Gastroesophageal sphincter (tissue), 4 donors: ENCODE results near the gene TUBB4B. TPM values are rescaled to one million over a fixed set of nuclear protein-coding genes. Genes with fewer than 3 reads are reported as not detected.
"Not testable (repeated sequence)": the region's sequence is repeated elsewhere in the genome, so short reads cannot be mapped to it uniquely, and the experiment has no call there.

ENCODE experiments used
- ATAC-seq: fragments of 150-250 bp; one replicate; pipeline ENCODE4 v1.9.1; 2016; ENCODE audit warnings: mild to moderate bottlenecking, moderate library complexity
- H3K27ac ChIP-seq, 4 donors: fragments of 200-600 bp; sonication (generic) in 3 of 4; 1 replicate in 3 of 4; 2 replicates in 1 of 4; pipeline ENCODE4 v1.5.1; 2016 to 2019
- H3K27me3 ChIP-seq: fragments of 200-600 bp; sonication (generic); one replicate; pipeline ENCODE4 v1.5.1; 2019
- H3K36me3 ChIP-seq, 2 donors: fragments of 200-600 bp; sonication (generic); one replicate each; pipeline ENCODE4 v1.5.1; 2019; ENCODE audit warnings: control low read depth in 1 of 2
- H3K4me1 ChIP-seq, 3 donors: fragments of 200-600 bp; sonication (generic); 1 replicate in 2 of 3; 2 replicates in 1 of 3; pipeline ENCODE4 v1.5.1; 2016 to 2019; ENCODE audit warnings: control low read depth in 2 of 3
- H3K4me3 ChIP-seq, 2 donors: fragments of 200-600 bp; sonication (generic); one replicate each; pipeline ENCODE4 v1.5.1; 2019; ENCODE audit warnings: mild to moderate bottlenecking in 1 of 2, moderate library complexity in 1 of 2
- H3K9me3 ChIP-seq, 3 donors: fragments of 200-600 bp; sonication (generic); one replicate each; pipeline ENCODE4 v1.5.1; 2017 to 2019; ENCODE audit warnings: control low read depth in 2 of 3
- CTCF ChIP-seq, 4 experiments: fragments of 200-600 bp in 2 of 4; fragments of 450-650 bp in 2 of 4; sonication (generic) in 1 of 4; IDR thresholded peaks; one replicate each; pipeline ENCODE4 v1.5.1; 2017 to 2019; ENCODE audit warnings: antibody characterized with exemption in 4 of 4, mild to moderate bottlenecking in 2 of 4, moderate library complexity in 2 of 4
- EP300 ChIP-seq: sonication (generic); formaldehyde crosslinking; IDR thresholded peaks from one replicate; pipeline ENCODE4 v1.6.1; 2017; ENCODE audit warnings: antibody characterized with exemption, mild to moderate bottlenecking
- POLR2A ChIP-seq, 2 donors: fragments of 450-650 bp; IDR thresholded peaks; one replicate each; pipeline ENCODE4 v1.6.1; 2017; ENCODE audit warnings: antibody characterized with exemption in 2 of 2, mild to moderate bottlenecking in 2 of 2, moderate library complexity in 1 of 2
- POLR2AphosphoS5 ChIP-seq: sonication (generic); formaldehyde crosslinking; IDR thresholded peaks from one replicate; pipeline ENCODE4 v1.6.1; 2017; ENCODE audit warnings: antibody characterized with exemption
- WGBS, 2 donors: methylation state at CpG; one replicate each; pipeline ENCODE4 v1.1.5; 2018; ENCODE audit warnings: low coverage in 1 of 2; 5-methylcytosine and 5-hydroxymethylcytosine counted together
- total RNA-seq, 4 donors: library from RNA; depleted of rRNA; stranded (reverse); fragments of >200 nt; gene quantifications; one replicate each; pipeline ENCODE4 v1.1.0, GENCODE V29; 2016

Gene TUBB4B
- total RNA-seq, 4 donors from 2014 or later = 220 to 488 (median 265) TPM

GRCh38 chr9:137237759-137238726 lies 3.0 kb upstream of the TUBB4B start:
- H3K36me3 ChIP-seq = peaks cover 0 to 12% of the 10 kb centered on the region in 2 donors
- H3K27me3 ChIP-seq = peaks cover 19% of the 10 kb centered on the region
- H3K4me1 ChIP-seq = peaks cover 0 to 68% (median 40%) of the 10 kb centered on the region in 3 donors
- peak overlapping the region in 2 of 4 donors; percentile 6 to 11 for H3K27ac ChIP-seq
- ATAC-seq = no peak
- no peaks in the 10 kb centered on the region for H3K9me3 ChIP-seq
- no peak for TF ChIP-seq POLR2AphosphoS5
- no peak for TF ChIP-seq EP300
- no peak for TF ChIP-seq CTCF (IDR thresholded peaks at IDR 0.05)
- no peak for TF ChIP-seq POLR2A (IDR thresholded peaks at IDR 0.05)
- WGBS, 2 donors = no CpG with 5 or more reads among the region's 13 CpGs
- no peak overlapping the region for H3K4me3 ChIP-seq

GRCh38 chr9:137239541-137240200 lies 1.4 kb upstream of the TUBB4B start:
- H3K36me3 ChIP-seq = peaks cover 0 to 22% of the 10 kb centered on the region in 2 donors
- H3K9me3 ChIP-seq, H3K27me3 ChIP-seq, ATAC-seq: not testable (repeated sequence)
- peaks cover 0 to 85% (median 47%) of the 10 kb centered on the region in 3 donors for H3K4me1 ChIP-seq
- H3K4me3 ChIP-seq = peak overlapping the region; percentile 67 to 82
- WGBS, 2 donors = 23 to 38% methylated on average over 18 to 19 of the region's 27 CpGs
- peak overlapping the region; percentile 77 to 99 (median 96) for H3K27ac ChIP-seq

GRCh38 chr9:137240318-137240840 lies 708 bp upstream of the TUBB4B start:
- H3K27me3 ChIP-seq = no peaks in the 10 kb centered on the region
- peaks cover 0 to 22% of the 10 kb centered on the region in 2 donors for H3K36me3 ChIP-seq
- peak; percentile 12 for TF ChIP-seq POLR2AphosphoS5
- TF ChIP-seq CTCF (IDR thresholded peaks at IDR 0.05) = peak in 1 of 4 experiments; percentile 18
- TF ChIP-seq POLR2A (IDR thresholded peaks at IDR 0.05) = peak; percentile 29 to 53
- TF ChIP-seq EP300 = no peak
- WGBS, 2 donors = no CpG with 5 or more reads among the region's 58 CpGs
- H3K4me1 ChIP-seq = peaks cover 0 to 87% (median 47%) of the 10 kb centered on the region in 3 donors
- peak overlapping the region; percentile 67 to 82 for H3K4me3 ChIP-seq
- peak overlapping the region; percentile 77 to 99 (median 96) for H3K27ac ChIP-seq
- H3K9me3 ChIP-seq = no peaks in the 10 kb centered on the region
- peak; percentile 34 for ATAC-seq

GRCh38 chr9:137241490-137242268 lies 592 bp downstream of the TUBB4B start:
- no CpG with 5 or more reads among the region's 83 CpGs for WGBS, 2 donors
- ATAC-seq = peak; percentile 56
- no peaks in the 10 kb centered on the region for H3K27me3 ChIP-seq
- H3K9me3 ChIP-seq = no peaks in the 10 kb centered on the region
- peak overlapping the region; percentile 56 to 82 for H3K4me3 ChIP-seq
- no peak for TF ChIP-seq POLR2AphosphoS5
- no peak for TF ChIP-seq POLR2A (IDR thresholded peaks at IDR 0.05)
- TF ChIP-seq CTCF (IDR thresholded peaks at IDR 0.05) = no peak
- no peak for TF ChIP-seq EP300
- peak overlapping the region; percentile 65 to 99 (median 97) for H3K27ac ChIP-seq
- peaks cover 0 to 22% of the 10 kb centered on the region in 2 donors for H3K36me3 ChIP-seq
- H3K4me1 ChIP-seq = peaks cover 0 to 74% (median 36%) of the 10 kb centered on the region in 3 donors
